ENCODE results near the gene PLXNB3.

- TF ChIP-seq POLR2A (IDR thresholded peaks at IDR 0.05): no peak
- TF ChIP-seq CTCF (IDR thresholded peaks at IDR 0.05): no peak
Observed at GRCh38 chrX:153775293-153776119, 11.5 kb downstream of the PLXNB3 start.

Data from adrenal gland (tissue), 5 donors.